ENCODE measurements around the gene PDPR.
"Not testable (repeated sequence)": the region's sequence is repeated elsewhere in the genome, so short reads cannot be mapped to it uniquely, and the experiment has no call there.

Gene PDPR

DNA sequence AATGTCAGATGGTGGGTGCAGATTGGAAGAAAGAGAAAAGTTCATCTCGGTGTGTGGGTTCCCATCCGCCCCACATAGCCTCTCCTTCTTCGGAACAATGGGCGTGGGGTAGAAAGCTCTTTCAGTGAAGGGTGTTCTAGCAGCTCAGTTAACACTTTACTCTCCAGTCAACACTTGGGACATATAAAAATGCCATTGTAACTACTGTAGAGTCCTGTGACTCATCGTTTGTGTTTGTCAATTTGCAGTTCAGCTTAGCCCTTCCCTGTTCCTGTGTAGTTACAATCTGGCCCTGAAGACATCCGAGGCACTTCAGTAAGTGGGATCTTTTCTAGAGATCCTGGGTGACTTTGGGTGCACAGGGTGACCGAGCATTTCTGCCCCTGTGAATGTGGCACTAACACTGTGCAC lies 47.9 kb downstream of the PDPR start:
- peak; percentile 61 for DNase-seq (ENCODE audit: low read depth)

DNA sequence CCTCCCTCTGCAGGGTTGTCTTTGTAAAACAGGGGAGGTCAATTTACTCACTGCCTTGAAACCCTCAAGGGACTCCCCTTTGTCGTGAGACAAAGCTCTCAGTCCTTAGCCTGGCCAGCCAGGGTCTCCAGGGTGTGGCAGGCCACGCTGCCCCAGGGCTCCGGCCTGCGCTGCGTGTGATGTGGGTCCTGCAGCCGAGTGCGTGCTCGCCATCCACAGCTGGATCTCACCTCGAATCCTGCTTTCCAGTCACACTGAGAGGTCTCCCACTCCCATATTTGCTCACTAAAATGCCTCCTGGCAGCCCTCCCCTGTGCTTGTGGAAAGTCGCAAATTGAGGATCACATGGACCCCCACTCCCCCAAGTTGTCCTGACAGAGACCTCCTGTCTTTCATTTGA lies 49.5 kb downstream of the PDPR start:
- no peak for DNase-seq (ENCODE audit: low read depth)

DNA sequence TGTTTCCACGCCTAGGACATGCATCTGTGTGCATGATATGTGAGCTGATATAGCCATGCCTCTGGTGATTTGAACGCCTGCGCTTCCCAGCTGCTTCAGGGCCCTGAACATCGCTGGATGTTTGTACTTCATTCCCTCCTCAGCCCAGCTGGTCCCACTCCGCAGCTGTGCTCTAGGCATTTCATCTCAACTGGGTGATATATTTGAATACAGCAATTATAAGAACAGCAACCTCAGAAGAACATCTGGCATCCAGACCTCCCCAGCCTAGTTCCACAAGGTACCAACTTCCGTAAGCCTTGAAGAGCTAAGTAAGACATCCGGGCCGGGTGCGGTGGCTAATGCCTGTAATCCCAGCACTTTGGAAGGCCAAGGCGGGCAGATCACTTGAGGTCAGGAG lies 52.6 kb downstream of the PDPR start:
- not testable (repeated sequence) for DNase-seq (ENCODE audit: low read depth)

DNA sequence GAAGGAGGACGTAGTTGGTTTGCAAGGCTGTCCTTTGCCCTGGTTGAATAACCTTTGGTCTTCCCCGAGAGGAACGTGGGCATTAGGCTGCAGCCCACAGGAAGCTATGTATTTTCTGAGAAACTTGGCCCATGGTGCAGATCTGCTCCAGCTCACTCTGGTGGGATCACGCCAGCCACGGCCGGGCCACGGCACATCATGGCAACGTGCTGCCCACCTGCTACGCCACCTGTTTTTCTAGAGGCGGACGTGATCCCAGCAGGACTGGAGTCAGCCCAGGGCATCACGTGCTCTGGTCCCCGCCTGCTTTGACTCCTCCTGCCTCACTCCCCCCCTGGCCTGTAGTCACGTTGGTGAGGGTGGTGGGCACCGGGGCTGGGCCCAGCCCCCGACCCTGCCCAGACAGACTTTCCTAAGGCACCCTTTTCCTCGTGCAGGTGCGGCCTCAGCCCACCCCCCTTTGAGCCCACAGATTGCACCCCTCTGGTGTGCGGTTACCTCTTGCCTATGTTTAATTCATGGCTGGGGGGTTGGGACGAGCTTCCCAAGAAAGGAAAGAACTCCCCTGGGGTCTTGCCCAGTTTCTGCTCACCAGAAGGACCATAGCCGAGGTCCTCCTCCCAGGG lies 59.2 kb downstream of the PDPR start, which contains the start of gene CLEC18C:
CLEC18C (plus strand) TSS at position 576 of the 626 bp plus-strand sequence. CDS start 492 bp downstream, outside the sequence.
- not testable (repeated sequence) for DNase-seq (ENCODE audit: low read depth)

DNA sequence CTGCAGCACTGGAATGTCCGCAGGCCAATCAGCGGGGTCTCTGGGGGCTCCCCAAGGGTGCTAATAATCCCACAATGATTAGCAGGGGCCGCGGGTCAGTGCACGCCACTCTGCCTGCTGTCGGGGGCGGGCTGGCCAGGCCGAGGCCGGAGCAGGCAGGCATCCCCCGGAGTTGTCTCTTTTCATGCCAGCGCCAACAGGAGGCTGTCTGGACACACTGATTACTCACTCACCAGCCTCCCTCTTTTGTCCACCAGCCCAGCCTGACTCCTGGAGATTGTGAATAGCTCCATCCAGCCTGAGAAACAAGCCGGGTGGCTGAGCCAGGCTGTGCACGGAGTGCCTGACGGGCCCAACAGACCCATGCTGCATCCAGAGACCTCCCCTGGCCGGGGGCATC lies 59.8 kb downstream of the PDPR start:
- DNase-seq (ENCODE audit: low read depth), result not testable (repeated sequence)

DNA sequence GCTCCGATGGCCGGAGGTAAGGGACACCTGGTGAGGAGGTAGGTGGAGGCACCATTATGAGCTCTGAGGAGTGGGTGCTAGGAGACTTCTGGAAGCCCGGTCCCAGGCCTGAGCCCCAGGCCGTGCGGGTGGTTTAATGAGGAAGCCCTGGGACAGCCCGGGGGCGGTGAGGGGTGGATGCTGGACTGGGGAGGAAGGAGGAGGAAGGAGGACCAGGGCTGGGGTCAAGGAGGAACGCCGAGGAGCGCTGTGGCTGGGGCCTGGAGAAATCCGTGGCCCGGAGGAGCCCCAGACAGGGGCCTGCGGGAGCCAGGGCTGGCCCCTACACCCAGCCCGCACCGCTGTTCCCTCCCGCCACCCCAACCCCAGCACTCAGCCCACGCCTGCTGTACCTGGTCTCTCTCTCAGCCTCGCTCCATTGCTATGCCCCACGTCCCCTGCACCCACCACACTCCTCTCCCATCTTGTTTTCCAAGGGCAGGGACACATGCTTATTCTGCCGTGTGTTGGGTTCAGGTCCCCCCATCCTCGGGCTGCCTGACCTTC lies 60.3 kb downstream of the PDPR start:
- DNase-seq (ENCODE audit: low read depth), result not testable (repeated sequence)

DNA sequence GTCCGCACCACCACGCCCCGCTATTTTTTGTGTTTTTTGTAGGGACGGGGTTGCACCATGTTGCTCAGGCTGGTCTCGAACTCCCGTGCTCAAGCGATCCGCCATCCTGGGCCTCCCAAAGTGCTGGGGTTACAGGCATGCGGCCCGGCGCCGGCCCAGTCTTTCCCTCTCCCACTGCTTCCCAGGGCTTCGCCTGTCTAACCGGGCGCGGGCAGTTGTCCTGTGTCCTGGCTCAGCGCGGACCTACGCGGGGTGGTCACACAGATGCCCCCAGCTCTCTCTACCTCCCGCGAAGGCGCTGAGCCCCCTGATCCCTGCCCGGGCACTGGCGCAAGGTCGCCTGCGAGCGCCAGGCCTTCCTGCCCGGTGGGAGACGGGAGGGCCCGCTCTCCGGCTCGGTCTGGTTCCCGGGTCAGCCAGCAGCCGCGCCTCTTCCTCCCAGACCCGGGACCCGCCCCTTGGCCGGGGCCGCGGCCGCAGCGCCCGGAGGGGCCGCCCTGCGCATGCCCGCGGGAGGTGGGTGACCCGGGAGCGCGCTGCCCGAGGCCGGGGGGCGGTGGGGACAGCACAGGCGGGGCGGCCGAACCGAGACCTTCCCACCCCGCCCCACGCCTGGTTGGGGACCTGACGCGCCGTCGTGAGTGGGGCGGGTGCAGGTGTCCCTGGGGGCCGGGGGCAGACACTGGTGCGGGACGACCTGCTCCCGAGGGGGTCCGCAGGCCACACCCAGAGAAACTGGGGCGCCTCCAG lies 73.9 kb downstream of the PDPR start:
- not testable (repeated sequence) for DNase-seq (ENCODE audit: low read depth)

DNA sequence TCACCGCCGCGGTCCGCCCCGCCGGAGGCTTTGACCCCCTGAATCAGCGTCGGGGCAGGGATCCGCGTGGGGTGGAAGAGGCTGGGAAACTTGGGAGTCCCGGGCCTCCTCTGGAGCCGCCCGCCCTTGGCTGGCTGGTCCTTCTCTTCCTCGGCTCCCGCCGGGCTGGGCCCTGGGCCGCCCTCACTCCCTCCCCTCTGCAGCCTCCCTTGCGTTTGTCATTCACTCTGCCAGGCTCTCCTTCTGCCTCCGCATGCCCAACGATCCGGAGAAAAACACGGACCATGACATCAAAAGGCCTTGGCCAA lies 74.4 kb downstream of the PDPR start:
- DNase-seq (ENCODE audit: low read depth), result not testable (repeated sequence)

DNA sequence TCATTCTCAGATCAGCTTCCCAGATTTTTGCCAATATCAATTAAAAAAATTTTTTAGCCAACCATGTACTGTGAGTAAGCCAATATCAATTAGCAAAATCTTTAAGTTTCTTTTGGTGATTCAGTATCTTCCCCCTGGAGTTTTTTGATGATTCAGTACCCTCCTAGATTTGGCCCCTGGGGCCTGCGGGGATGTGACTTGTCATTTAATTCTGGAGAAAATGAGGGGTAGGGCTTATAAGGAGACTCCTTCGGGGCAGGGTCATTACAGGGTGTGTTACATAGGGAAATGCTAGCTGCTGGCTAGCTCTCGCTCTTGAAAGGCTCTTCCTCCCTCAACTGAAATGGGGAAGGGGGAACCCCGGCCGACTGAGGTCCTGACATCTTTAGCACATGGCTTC lies 76.4 kb downstream of the PDPR start:
- DNase-seq (ENCODE audit: low read depth), result not testable (repeated sequence)

DNA sequence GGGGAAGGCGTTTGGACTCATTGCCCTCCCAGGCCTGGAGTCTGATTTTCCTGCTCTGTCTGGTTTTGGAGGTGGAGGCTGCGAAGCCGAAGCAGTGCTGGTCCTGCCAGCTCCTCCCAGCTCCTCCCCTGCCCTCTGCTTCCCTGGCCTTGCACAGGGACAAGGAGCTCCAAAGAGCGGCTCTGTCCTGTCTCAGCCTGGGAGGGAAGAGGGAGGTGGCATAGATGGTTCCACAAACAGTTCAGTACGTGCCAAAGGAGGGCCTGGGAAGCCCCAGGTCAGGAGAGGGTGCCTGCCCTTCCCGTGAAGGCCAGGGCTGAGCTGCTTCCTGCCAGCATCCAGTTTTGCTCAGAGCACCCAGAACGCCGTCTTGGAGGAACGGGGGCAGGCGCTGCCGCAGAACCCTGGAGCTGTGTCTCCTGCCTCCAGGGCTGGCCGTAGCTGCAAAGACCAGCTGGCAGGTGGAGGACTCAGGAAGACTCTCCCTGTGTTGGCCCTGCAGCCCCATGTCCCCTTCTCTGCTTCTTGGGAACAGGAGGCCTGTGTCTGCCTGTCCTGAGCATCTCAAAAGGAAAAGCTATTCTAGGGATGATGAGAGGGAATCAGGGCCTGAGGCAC lies 82.7 kb downstream of the PDPR start:
- DNase-seq (ENCODE audit: low read depth), result not testable (repeated sequence)

DNA sequence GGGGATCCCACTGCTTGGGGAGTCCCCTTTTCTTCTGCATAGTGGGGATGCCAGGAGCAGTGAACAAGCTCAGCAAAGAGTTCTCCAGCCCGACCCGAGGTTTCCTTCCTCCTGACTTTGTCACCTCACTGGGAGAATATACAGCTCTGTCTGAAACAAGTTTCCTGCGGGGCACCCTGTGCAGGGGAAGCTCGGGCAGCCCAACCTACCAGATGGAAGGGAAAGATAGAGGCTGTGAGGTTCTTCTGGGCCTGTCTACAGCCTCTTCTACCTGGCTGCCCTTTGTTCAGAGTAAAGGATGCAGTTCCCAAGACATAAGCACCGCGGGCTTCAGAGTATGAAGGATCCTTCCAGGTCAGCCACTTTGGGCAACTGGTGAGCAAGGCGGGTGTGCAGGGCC lies 83.5 kb downstream of the PDPR start:
- not testable (repeated sequence) for DNase-seq (ENCODE audit: low read depth)

DNA sequence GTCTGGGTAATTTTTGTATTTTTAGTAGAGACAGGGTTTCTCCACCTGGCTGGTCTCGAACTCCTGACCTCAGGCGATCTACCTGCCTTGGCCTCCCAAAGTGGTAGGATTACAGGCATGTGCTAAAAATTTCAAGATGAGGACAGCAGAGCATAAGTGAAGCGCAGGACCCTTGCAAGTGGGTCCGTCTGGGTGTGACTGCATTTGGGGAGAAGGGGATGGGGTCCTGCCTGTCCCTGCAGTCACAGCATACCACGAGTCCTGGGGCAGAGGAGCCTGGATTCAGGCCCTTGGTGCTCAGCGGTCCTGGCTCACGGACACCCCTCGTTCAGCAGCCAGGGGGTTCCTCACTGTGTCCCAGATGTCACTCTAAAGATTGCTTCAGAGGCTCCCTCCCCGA lies 84.1 kb downstream of the PDPR start:
- not testable (repeated sequence) for DNase-seq (ENCODE audit: low read depth)

DNA sequence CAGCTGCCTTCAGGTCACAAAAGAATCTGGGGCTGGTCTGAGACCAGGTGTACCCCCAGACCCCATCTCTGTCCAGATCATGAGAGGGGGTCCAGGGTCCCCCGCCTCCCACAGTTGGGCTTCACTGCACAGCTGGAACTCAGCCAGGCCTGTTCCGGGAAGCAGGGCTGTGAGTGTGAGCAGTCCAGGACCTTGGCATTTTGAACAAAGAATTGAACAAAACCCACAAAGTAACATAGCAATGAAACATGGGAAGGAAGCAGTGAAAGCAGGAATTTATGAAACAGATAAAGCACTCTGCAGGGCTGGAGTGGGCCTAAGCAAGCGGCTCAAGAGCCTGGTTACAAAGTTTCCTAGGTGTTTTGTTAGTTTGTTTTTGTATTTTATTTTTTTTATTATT lies 84.5 kb downstream of the PDPR start:
- peak; percentile 31 for DNase-seq (ENCODE audit: low read depth)

DNA sequence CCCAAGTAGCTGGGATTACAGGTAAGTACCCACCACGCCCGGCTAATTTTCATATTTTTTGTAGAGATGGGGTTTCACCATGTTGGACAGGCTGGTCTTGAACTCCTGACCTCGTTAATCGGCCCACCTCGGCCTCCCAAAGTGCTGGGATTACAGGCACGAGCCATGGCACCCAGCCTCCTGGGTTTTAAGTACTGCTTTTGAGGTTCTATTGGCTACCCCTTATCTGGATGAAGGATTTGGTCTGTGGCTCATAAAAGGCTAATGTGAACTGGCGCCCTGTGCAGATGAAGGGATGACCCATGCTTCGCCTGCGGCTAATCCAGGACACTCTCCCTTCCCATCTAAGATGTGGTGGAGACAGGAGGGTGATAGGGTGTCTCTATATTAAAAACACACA lies 85.0 kb downstream of the PDPR start:
- DNase-seq (ENCODE audit: low read depth), result not testable (repeated sequence)

DNA sequence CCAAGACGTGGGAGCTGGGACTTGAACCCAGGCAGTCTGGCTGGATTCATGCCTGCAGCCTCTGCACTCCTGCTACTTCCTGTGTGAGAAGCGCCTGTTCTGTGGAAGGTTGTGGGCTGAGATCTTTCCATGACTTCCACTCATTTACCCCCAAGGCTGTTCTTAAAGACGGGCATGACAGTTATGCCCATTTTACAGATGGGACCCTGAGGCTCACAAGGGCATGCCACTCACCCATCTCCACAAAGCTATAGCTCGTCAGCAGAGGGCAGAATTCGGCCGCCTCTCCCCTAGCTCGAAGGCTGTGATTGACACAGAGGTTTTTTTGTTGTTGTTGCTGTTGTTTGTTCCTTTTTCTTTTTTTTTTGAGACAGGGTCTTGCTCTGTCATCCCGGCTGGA lies 85.9 kb downstream of the PDPR start:
- not testable (repeated sequence) for DNase-seq (ENCODE audit: low read depth)

DNA sequence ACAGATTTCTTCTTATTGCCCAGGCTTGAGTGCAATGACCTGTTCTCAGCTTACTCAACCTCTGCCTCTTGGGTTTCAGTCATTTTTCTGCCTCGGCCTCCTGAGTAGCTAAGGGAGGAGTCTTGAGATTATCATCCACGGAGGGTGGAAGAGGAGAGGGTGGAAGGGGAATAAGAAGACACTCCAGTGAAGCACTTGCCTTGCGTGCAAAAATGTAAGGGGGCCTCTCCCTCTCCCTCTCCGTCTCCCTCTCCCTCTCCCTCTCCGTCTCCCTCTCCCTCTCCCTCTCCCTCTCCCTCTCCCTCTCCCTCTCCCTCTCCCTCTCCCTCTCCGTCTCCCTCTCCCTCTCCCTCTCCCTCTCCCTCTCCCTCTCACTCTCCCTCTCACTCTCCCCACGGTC lies 89.4 kb downstream of the PDPR start:
- DNase-seq (ENCODE audit: low read depth), result not testable (repeated sequence)

DNA sequence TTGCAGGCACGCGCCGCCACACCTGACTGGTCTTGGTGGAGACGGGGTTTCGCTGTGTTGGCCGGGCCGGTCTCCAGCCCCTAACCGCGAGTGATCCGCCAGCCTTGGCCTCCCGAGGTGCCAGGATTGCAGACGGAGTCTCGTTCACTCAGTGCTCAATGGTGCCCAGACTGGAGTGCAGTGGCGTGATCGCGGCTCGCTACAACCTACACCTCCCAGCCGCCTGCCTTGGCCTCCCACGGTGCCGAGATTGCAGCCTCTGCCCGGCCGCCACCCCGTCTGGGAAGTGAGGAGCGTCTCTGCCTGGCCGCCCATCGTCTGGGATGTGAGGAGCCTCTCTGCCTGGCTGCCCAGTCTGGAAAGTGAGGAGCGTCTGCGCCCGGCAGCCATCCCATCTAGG lies 89.9 kb downstream of the PDPR start:
- not testable (repeated sequence) for DNase-seq (ENCODE audit: low read depth)

DNA sequence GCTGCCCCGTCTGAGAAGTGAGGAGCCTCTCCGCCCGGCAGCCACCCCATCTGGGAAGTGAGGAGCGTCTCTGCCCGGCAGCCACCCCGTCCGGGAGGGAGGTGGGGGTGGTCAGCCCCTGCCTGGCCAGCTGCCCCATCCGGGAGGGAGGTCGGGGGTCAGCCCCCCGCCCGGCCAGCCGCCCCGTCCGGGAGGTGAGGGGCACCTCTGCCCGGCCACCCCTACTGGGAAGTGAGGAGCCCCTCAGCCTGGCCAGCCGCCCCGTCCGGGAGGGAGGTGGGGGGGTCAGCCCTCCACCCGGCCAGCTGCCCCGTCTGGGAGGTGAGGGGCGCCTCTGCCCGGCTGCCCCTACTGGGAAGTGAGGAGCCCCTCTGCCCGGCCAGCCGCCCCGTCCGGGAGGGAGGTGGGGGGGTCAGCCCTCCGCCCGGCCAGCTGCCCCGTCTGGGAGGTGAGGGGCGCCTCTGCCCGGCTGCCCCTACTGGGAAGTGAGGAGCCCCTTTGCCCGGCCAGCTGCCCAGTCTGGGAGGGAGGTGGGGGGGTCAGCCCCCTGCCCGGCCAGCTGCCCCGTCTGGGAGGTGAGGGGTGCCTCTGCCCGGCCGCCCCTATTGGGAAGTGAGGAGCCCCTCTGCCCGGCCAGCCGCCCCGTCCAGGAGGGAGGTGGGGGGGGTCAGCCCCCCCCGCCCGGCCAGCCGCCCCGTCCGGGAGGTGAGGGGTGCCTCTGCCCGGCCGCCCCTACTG lies 90.7 kb downstream of the PDPR start:
- DNase-seq (ENCODE audit: low read depth), result not testable (repeated sequence)

DNA sequence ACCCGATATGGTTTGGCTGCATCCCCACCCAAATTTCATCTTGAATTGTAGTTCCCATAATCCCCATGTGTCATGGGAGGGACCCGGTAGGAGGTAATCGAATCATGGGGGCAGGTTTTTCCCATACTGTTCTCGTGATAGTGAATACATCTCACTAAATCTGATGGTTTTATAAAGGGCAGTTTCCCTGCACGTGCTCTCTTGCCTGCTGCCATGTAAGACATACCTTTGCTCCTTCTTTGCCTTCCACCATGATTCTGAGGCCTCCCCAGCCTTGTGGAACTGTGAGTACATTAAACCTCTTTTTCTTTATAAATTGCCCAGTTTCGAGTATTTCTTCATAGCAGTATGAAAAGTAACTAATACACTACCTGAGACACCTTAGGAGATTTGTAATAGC lies 92.2 kb downstream of the PDPR start:
- not testable (repeated sequence) for DNase-seq (ENCODE audit: low read depth)

Measured in amniotic epithelial cell (primary cell).